GM12878 (cell line): ENCODE results near the gene ARHGAP26.

ENCODE experiments used
- CTCF ChIP-seq, 3 experiments: IDR thresholded peaks in 2 of 3; conservative IDR thresholded peaks in 1 of 3; 2 replicates each; pipeline ENCODE4 v1.5.1; 2011; ENCODE audit warnings: low read depth in 3 of 3, low read length in 3 of 3, mild to moderate bottlenecking in 3 of 3, control low read depth in 2 of 3, moderate library complexity in 2 of 3, inconsistent platforms in 1 of 3, mixed read lengths in 1 of 3; ENCODE audit not compliant: control insufficient read depth in 2 of 3, insufficient read depth in 1 of 3; ENCODE audit errors: extremely low read depth in 1 of 3
- HDAC2 ChIP-seq: fragments of 200-600 bp; sonication (generic); IDR thresholded peaks from 2 replicates; pipeline ENCODE4 v1.6.1; 2017
- NFXL1 ChIP-seq: fragments of 450-650 bp; IDR thresholded peaks from 2 replicates; pipeline ENCODE4 v1.6.1; 2017; ENCODE audit warnings: antibody characterized with exemption, mild to moderate bottlenecking, borderline replicate concordance
- NFYB ChIP-seq: IDR thresholded peaks from 2 replicates; pipeline ENCODE4 v1.6.1; 2011; ENCODE audit warnings: low read depth, mild to moderate bottlenecking, low read length, improper control_type of control experiment, moderate library complexity; ENCODE audit not compliant: insufficient read depth
- POLR2A ChIP-seq: IDR thresholded peaks from 2 replicates; pipeline ENCODE4 v1.6.1; 2011; ENCODE audit warnings: low read depth, mild to moderate bottlenecking, low read length
- POLR2AphosphoS2 ChIP-seq: IDR thresholded peaks from 2 replicates; pipeline ENCODE4 v1.6.1; 2011; ENCODE audit warnings: low read depth, mild to moderate bottlenecking, low read length, improper control_type of control experiment, moderate library complexity
- REST ChIP-seq: IDR thresholded peaks from 2 replicates; pipeline ENCODE4 v1.6.1; 2012; ENCODE audit warnings: mild to moderate bottlenecking, low read depth, low read length
- SRF ChIP-seq, 2 experiments: IDR thresholded peaks; 2 replicates each; pipeline ENCODE4 v1.6.1; 2011; ENCODE audit warnings: low read depth in 2 of 2, low read length in 2 of 2, mild to moderate bottlenecking in 1 of 2, moderate library complexity in 1 of 2
- ZBTB33 ChIP-seq: fragments of 450-650 bp; IDR thresholded peaks from 2 replicates; pipeline ENCODE4 v1.6.1; 2017; ENCODE audit warnings: mild to moderate bottlenecking

- TF ChIP-seq NFYB = no peak
- TF ChIP-seq NFXL1 = no peak
- TF ChIP-seq REST = no peak
- no peak for TF ChIP-seq CTCF (IDR thresholded peaks at IDR 0.05 in 2 of 3, conservative IDR thresholded peaks at IDR 0.05 in 1 of 3; ENCODE audit: control insufficient read depth in 2 of 3, extremely low read depth in 1 of 3, insufficient read depth in 1 of 3, low read depth in 3 of 3, low read length in 3 of 3)
- TF ChIP-seq POLR2AphosphoS2 = no peak
- TF ChIP-seq POLR2A = no peak
- no peak for TF ChIP-seq ZBTB33
- no peak for TF ChIP-seq SRF (IDR thresholded peaks at IDR 0.05; ENCODE audit: low read depth in 2 of 2, low read length in 2 of 2)
- no peak for TF ChIP-seq HDAC2
These were observed 124.1 kb downstream of the ARHGAP26 start for GRCh38 chr5:142894315-142894714.
